Ishikawa (cell line): ENCODE measurements around the gene TIAM1.

Source experiments
- CEBPB ChIP-seq: IDR thresholded peaks from 2 replicates; pipeline ENCODE4 v1.6.1; 2012
- TF ChIP-seq, protein P1 (sequence below): IDR thresholded peaks from 2 replicates; pipeline ENCODE4 v1.6.1; 2012

DNA sequence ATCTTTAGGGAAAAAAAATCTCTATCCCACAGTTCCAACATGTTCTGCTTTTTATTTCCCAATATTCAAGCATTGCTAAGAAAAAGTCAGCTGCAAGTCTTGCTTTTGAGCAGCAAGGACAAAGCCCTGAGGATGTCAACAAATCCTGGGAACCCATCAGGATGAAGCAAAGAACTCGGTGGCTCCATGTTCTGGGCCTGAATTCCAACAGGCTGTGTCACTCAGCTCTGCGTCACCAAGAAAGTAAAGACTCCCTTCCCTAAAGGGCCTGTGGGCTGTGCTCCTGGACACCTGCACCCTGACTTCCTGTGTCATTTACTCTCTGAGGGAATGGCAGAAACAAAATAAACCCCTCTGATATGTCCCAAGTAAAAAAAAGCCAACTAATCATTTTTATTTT is 95.5 kb downstream of the TIAM1 start:
- TF ChIP-seq CEBPB = no peak
- TF ChIP-seq, protein P1, sequence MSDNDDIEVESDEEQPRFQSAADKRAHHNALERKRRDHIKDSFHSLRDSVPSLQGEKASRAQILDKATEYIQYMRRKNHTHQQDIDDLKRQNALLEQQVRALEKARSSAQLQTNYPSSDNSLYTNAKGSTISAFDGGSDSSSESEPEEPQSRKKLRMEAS = no peak
